PC-9 (cell line): ENCODE measurements around the gene RER1. TPM values are rescaled to one million over a fixed set of nuclear protein-coding genes. Genes with fewer than 3 reads are reported as not detected.

Experiments used
- BruUV-seq: library from RNA; stranded (reverse); fragments of 400-500 nt; replicated peaks from 2 replicates; lab custom pipeline; 2021; lab: Mats Ljungman, UMichigan
- CTCF ChIA-PET: fragments of 300-600 bp; sonication (Branson Sonifier 250); formaldehyde crosslinking; loops from one replicate; lab custom pipeline; 2022; ENCODE audit warnings: antibody characterized with exemption; lab: Charles Lee
- POLR2A ChIA-PET: fragments of 300-600 bp; sonication (Branson Sonifier 250); formaldehyde crosslinking; loops from one replicate; lab custom pipeline; 2022; ENCODE audit warnings: antibody characterized with exemption; ENCODE audit not compliant: unreplicated experiment; lab: Charles Lee
- DNase-seq, 2 experiments: peaks; one replicate each; pipeline versions ENCODE4 v3.0.0 to v3.0.0-alpha.2; 2015 to 2022; ENCODE audit warnings: mixed read lengths in 1 of 2
- H2AFZ ChIP-seq: fragments of 200-600 bp; sonication (generic); 2 replicates; pipeline ENCODE4 v1.8.1; 2017; ENCODE audit warnings: antibody characterized with exemption
- H3F3A ChIP-seq: fragments of 200-600 bp; sonication (generic); 2 replicates; pipeline ENCODE4 v1.8.1; 2017; ENCODE audit warnings: antibody characterized with exemption, mild to moderate bottlenecking, low read depth; ENCODE audit not compliant: insufficient read depth
- H3K27ac ChIP-seq: fragments of 200-600 bp; sonication (generic); 2 replicates; pipeline ENCODE4 v1.6.1; 2016; ENCODE audit warnings: mixed run types
- H3K27me3 ChIP-seq: fragments of 200-600 bp; sonication (generic); 2 replicates; pipeline ENCODE4 v1.6.1; 2016; ENCODE audit warnings: low read depth, mixed run types; ENCODE audit not compliant: insufficient read depth
- H3K36me3 ChIP-seq: fragments of 200-600 bp; sonication (generic); 2 replicates; pipeline ENCODE4 v1.6.1; 2016; ENCODE audit warnings: low read depth, mixed run types
- H3K4me1 ChIP-seq: fragments of 200-600 bp; sonication (generic); replicated peaks from 2 replicates; pipeline ENCODE4 v1.6.1; 2016; ENCODE audit warnings: mixed run types; ENCODE audit not compliant: insufficient read depth
- H3K4me2 ChIP-seq: fragments of 200-600 bp; sonication (generic); 2 replicates; pipeline ENCODE4 v1.6.1; 2017; ENCODE audit warnings: mixed run types
- H3K4me3 ChIP-seq: fragments of 200-600 bp; sonication (generic); 2 replicates; pipeline ENCODE4 v1.6.1; 2016; ENCODE audit warnings: mixed run types
- H3K79me2 ChIP-seq: fragments of 200-600 bp; sonication (generic); 2 replicates; pipeline ENCODE4 v1.6.1; 2017; ENCODE audit warnings: low read depth, mixed run types
- H3K9me2 ChIP-seq: fragments of 200-600 bp; sonication (generic); 2 replicates; pipeline ENCODE4 v1.8.1; 2017; ENCODE audit warnings: mild to moderate bottlenecking; ENCODE audit not compliant: insufficient read depth
- H3K9me3 ChIP-seq: fragments of 200-600 bp; sonication (generic); 2 replicates; pipeline ENCODE4 v1.8.1; 2016; ENCODE audit warnings: low read depth; ENCODE audit not compliant: insufficient read depth
- H4K20me1 ChIP-seq: fragments of 200-600 bp; sonication (generic); 2 replicates; pipeline ENCODE4 v1.8.1; 2017; ENCODE audit not compliant: insufficient read depth
- CTCF ChIP-seq: fragments of 200-600 bp; sonication (generic); conservative IDR thresholded peaks from 2 replicates; pipeline ENCODE4 v1.6.1; 2017; ENCODE audit warnings: mixed run types, antibody characterized with exemption, mild to moderate bottlenecking, moderate library complexity
- EZH2 ChIP-seq: fragments of 200-600 bp; sonication (generic); IDR thresholded peaks from 2 replicates; pipeline ENCODE4 v1.8.0; 2017; ENCODE audit warnings: antibody characterized with exemption, low read depth
- intact Hi-C: fragments of 100-400 bp; cut with micrococcal nuclease; formaldehyde crosslinking; loops from one replicate; pipeline ENCODE4 v1.10.0; 2022; ENCODE audit not compliant: unreplicated experiment
- total RNA-seq: library from RNA; stranded (reverse); gene quantifications from 2 replicates; pipeline ENCODE4 v1.2.3, GENCODE V29; 2021

Gene RER1
- total RNA-seq, 1 experiment from 2014 or later = 131 TPM

- TF ChIP-seq EZH2 = no peak
- no peak for TF ChIP-seq CTCF
- CTCF ChIA-PET = no interaction called here
- Histone ChIP-seq H3F3A (no peaks in the 10 kb centered on the region), H3K27ac (no peak overlapping the region), H2AFZ (no peak overlapping the region), H3K9me3 (no peaks in the 10 kb centered on the region), H3K4me1 (no peaks in the 10 kb centered on the region; the same call in 1 of the 2 replicates), H3K4me3 (no peak overlapping the region), H3K27me3 (no peaks in the 10 kb centered on the region), H3K36me3 (no peaks in the 10 kb centered on the region), H3K79me2 (no peaks in the 10 kb centered on the region), H4K20me1 (0 out of 2 replicates have a peak, but pooled peaks cover 5% of the 10 kb centered on the region), H3K4me2 (no peak overlapping the region), H3K9me2 (no peaks in the 10 kb centered on the region)
- BruUV-seq = no TSS peak
- peak in 1 of 2 experiments; percentile 30 for DNase-seq
- POLR2A ChIA-PET = no interaction called here
- intact Hi-C loops = no loop called here
These were observed 15.3 kb upstream of the RER1 start for GRCh38 chr1:2376261-2376741.

- H3K4me3 ChIP-seq = no peak overlapping the region
- peak in 1 of 2 experiments; percentile 30 for DNase-seq
- H3K36me3 ChIP-seq = no peaks in the 10 kb centered on the region
- no peak overlapping the region for H3K27ac ChIP-seq
- TF ChIP-seq EZH2 = no peak
- TF ChIP-seq CTCF = no peak
- 0 out of 2 replicates have a peak, but pooled peaks cover 5% of the 10 kb centered on the region for H4K20me1 ChIP-seq
- no peak overlapping the region for H3K4me2 ChIP-seq
- intact Hi-C loops = no loop called here
- POLR2A ChIA-PET = no interaction called here
- no peaks in the 10 kb centered on the region for H3K9me2 ChIP-seq
- H3K9me3 ChIP-seq = no peaks in the 10 kb centered on the region
- H3K79me2 ChIP-seq = no peaks in the 10 kb centered on the region
- no peaks in the 10 kb centered on the region; the same call in 1 of the 2 replicates for H3K4me1 ChIP-seq
- H3F3A ChIP-seq = no peaks in the 10 kb centered on the region
- H2AFZ ChIP-seq = no peak overlapping the region
- CTCF ChIA-PET = no interaction called here
- H3K27me3 ChIP-seq = no peaks in the 10 kb centered on the region
- no TSS peak for BruUV-seq
These were observed 14.5 kb upstream of the RER1 start for GRCh38 chr1:2376931-2377672.

GRCh38 chr1:2377751-2378440 lies 13.7 kb upstream of the RER1 start:
- Histone ChIP-seq H3K36me3 (no peaks in the 10 kb centered on the region), H3K4me1 (no peaks in the 10 kb centered on the region; the same call in 1 of the 2 replicates), H3K4me2 (no peak overlapping the region), H3K27me3 (no peaks in the 10 kb centered on the region), H2AFZ (no peak overlapping the region), H3K9me3 (no peaks in the 10 kb centered on the region), H3K9me2 (no peaks in the 10 kb centered on the region), H3K4me3 (no peak overlapping the region), H3K79me2 (no peaks in the 10 kb centered on the region), H3F3A (no peaks in the 10 kb centered on the region), H3K27ac (no peak overlapping the region), H4K20me1 (0 out of 2 replicates have a peak, but pooled peaks cover 5% of the 10 kb centered on the region)
- BruUV-seq = no TSS peak
- TF ChIP-seq EZH2 = no peak
- no peak for TF ChIP-seq CTCF
- intact Hi-C loops = no loop called here
- ChIA-PET POLR2A (no interaction called here), CTCF (no interaction called here)
- no peak for DNase-seq
